Raji (cell line): ENCODE data around the gene NPR2.

Experiments used
- POLR2A ChIP-seq: IDR thresholded peaks from 2 replicates; pipeline ENCODE4 v1.6.1; 2011; ENCODE audit warnings: low read depth, low read length, control low read depth; ENCODE audit not compliant: insufficient read depth

The NPR2 gene

GRCh38 chr9:35781066-35781465 lies 10.3 kb upstream of the NPR2 start:
- TF ChIP-seq POLR2A, result no peak

- no peak for TF ChIP-seq POLR2A
These were observed 8.0 kb upstream of the NPR2 start for GRCh38 chr9:35783418-35783817.

GRCh38 chr9:35789541-35789940 lies 1.9 kb upstream of the NPR2 start:
- TF ChIP-seq POLR2A, result no peak

- TF ChIP-seq POLR2A, result no peak
These were observed 1.4 kb upstream of the NPR2 start for GRCh38 chr9:35790025-35790384.

- no peak for TF ChIP-seq POLR2A
These were observed 750 bp upstream of the NPR2 start for GRCh38 chr9:35790385-35791296.

- TF ChIP-seq POLR2A, result no peak
These were observed 828 bp downstream of the NPR2 start for GRCh38 chr9:35792024-35792813.

GRCh38 chr9:35792826-35793225 lies 1.4 kb downstream of the NPR2 start:
- TF ChIP-seq POLR2A, result no peak

GRCh38 chr9:35793461-35793860 lies 2.1 kb downstream of the NPR2 start:
- no peak for TF ChIP-seq POLR2A

GRCh38 chr9:35795695-35796094 lies 4.3 kb downstream of the NPR2 start:
- TF ChIP-seq POLR2A, result no peak

- TF ChIP-seq POLR2A, result no peak
These were observed 6.1 kb downstream of the NPR2 start for GRCh38 chr9:35797311-35798109.

GRCh38 chr9:35798658-35799374 lies 7.4 kb downstream of the NPR2 start:
- no peak for TF ChIP-seq POLR2A

GRCh38 chr9:35800530-35800929 lies 9.1 kb downstream of the NPR2 start:
- TF ChIP-seq POLR2A, result no peak

- no peak for TF ChIP-seq POLR2A
These were observed 10.1 kb downstream of the NPR2 start for GRCh38 chr9:35801328-35802128.

GRCh38 chr9:35806101-35806500 lies 14.7 kb downstream of the NPR2 start:
- no peak for TF ChIP-seq POLR2A
